Stimulated activated CD4-positive, alpha-beta T cell treated with anti-CD3 and anti-CD28 coated beads, Interleukin-1b, Interleukin-23, amount 100 ng/mL, for 1 hour (primary cell): ENCODE data around the gene HS6ST1.
A peak's percentile ranks its signal among the peaks of the same experiment; 100 is the strongest.

Experiments
- DNase-seq, 2 donors: peaks; one replicate each; pipeline ENCODE4 v3.0.0-alpha.2; 2020; ENCODE audit warnings: low read depth in 2 of 2

The HS6ST1 gene

GRCh38 chr2:128237911-128238697, 80.6 kb downstream of the HS6ST1 start:
- DNase-seq: no peak

- DNase-seq: no peak
Measured at GRCh38 chr2:128237081-128237534, 81.6 kb downstream of the HS6ST1 start.

- no peak for DNase-seq
Measured at GRCh38 chr2:128236491-128237035, 82.1 kb downstream of the HS6ST1 start.

GRCh38 chr2:128235581-128235980, 83.1 kb downstream of the HS6ST1 start:
- no peak for DNase-seq

GRCh38 chr2:128234613-128235012, 84.1 kb downstream of the HS6ST1 start:
- DNase-seq: no peak

- DNase-seq: no peak
Measured at GRCh38 chr2:128233790-128234395, 84.8 kb downstream of the HS6ST1 start.

- peak; percentile 57 to 71 for DNase-seq
Measured at GRCh38 chr2:128232965-128233789, 85.5 kb downstream of the HS6ST1 start.

GRCh38 chr2:128228894-128229293, 89.8 kb downstream of the HS6ST1 start:
- DNase-seq: no peak

- no peak for DNase-seq
Measured at GRCh38 chr2:128227862-128228261, 90.8 kb downstream of the HS6ST1 start.

GRCh38 chr2:128219891-128220290, 98.8 kb downstream of the HS6ST1 start:
- DNase-seq: no peak

GRCh38 chr2:128217671-128218070, 101.0 kb downstream of the HS6ST1 start:
- DNase-seq: no peak

- DNase-seq: no peak
Measured at GRCh38 chr2:128215897-128216642, 102.6 kb downstream of the HS6ST1 start.
